ENCODE measurements around the gene SUSD1. TPM values are rescaled to one million over a fixed set of nuclear protein-coding genes. Genes with fewer than 3 reads are reported as not detected.

SUSD1 gene
- total RNA-seq, 4 donors from 2014 or later: 22.7 to 83.0 (median 24.7) TPM

GRCh38 chr9:112112519-112112918, 62.6 kb downstream of the SUSD1 start:
- no peaks in the 10 kb centered on the region for H3K9me3 ChIP-seq
- intact Hi-C loops (cut with DNase I; ENCODE audit: low total_unique reads): no loop called here
- 71 to 72% methylated on average over 4 of the region's 4 CpGs for WGBS, 2 donors (ENCODE audit: low coverage in 1 of 2)
- no peak overlapping the region for H3K4me3 ChIP-seq
- no peak overlapping the region for H3K27ac ChIP-seq
- H3K36me3 ChIP-seq: no peaks in the 10 kb centered on the region
- in situ Hi-C loops (cut with MboI; ENCODE audit: low pct_ligation_motif_present in 1 of 4, low pct_unique_long_range_greater_than_20kb in 1 of 4, low sequenced_read_pairs in 3 of 4): loop anchor here in 1 of 4 donors (5.0 kb wide), 1 partner anchor 245 kb away; no protein-coding TSS in a partner anchor
- peaks cover 0 to 7% (median 3%) of the 10 kb centered on the region in 4 donors for H3K4me1 ChIP-seq
- no peaks in the 10 kb centered on the region for H3K27me3 ChIP-seq
- no peak for TF ChIP-seq EP300 (IDR thresholded peaks at IDR 0.05; ENCODE audit: low read depth)
- TF ChIP-seq CTCF (IDR thresholded peaks at IDR 0.05): no peak
- TF ChIP-seq POLR2AphosphoS5 (IDR thresholded peaks at IDR 0.05): no peak
- TF ChIP-seq POLR2A (IDR thresholded peaks at IDR 0.05): no peak
- no peak for DNase-seq

- 75 to 86% methylated on average over 1 to 8 of the region's 8 CpGs for WGBS, 2 donors (ENCODE audit: low coverage in 1 of 2)
- Histone ChIP-seq H3K9me3 (no peaks in the 10 kb centered on the region), H3K4me3 (no peak overlapping the region), H3K27ac (no peak overlapping the region), H3K4me1 (peaks cover 0 to 7% (median 3%) of the 10 kb centered on the region in 4 donors), H3K27me3 (no peaks in the 10 kb centered on the region), H3K36me3 (no peaks in the 10 kb centered on the region)
- in situ Hi-C loops (cut with MboI; ENCODE audit: low pct_ligation_motif_present in 1 of 4, low pct_unique_long_range_greater_than_20kb in 1 of 4, low sequenced_read_pairs in 3 of 4) (loop anchor here in 1 of 4 donors (5.0 kb wide), 1 partner anchor 246 kb away; no protein-coding TSS in a partner anchor), intact Hi-C loops (cut with DNase I; ENCODE audit: low total_unique reads) (no loop called here)
- no peak for TF ChIP-seq EP300 (IDR thresholded peaks at IDR 0.05; ENCODE audit: low read depth)
- DNase-seq: no peak
These were observed 63.6 kb downstream of the SUSD1 start for GRCh38 chr9:112111461-112111860.

- DNase-seq: no peak
- no peak overlapping the region for H3K27ac ChIP-seq
- intact Hi-C loops (cut with DNase I; ENCODE audit: low total_unique reads): no loop called here
- H3K36me3 ChIP-seq: no peaks in the 10 kb centered on the region
- in situ Hi-C loops (cut with MboI; ENCODE audit: low pct_ligation_motif_present in 1 of 4, low pct_unique_long_range_greater_than_20kb in 1 of 4, low sequenced_read_pairs in 3 of 4): loop anchor here in 1 of 4 donors (5.0 kb wide), 1 partner anchor 247 kb away; no protein-coding TSS in a partner anchor
- TF ChIP-seq CTCF (IDR thresholded peaks at IDR 0.05): no peak
- TF ChIP-seq POLR2A (IDR thresholded peaks at IDR 0.05): no peak
- no peak for TF ChIP-seq EP300 (IDR thresholded peaks at IDR 0.05; ENCODE audit: low read depth)
- TF ChIP-seq POLR2AphosphoS5 (IDR thresholded peaks at IDR 0.05): no peak
- H3K4me3 ChIP-seq: no peak overlapping the region
- no peaks in the 10 kb centered on the region for H3K27me3 ChIP-seq
- 69 to 81% methylated on average over 2 of the region's 2 CpGs for WGBS, 2 donors (ENCODE audit: low coverage in 1 of 2)
- H3K9me3 ChIP-seq: no peaks in the 10 kb centered on the region
- H3K4me1 ChIP-seq: peaks cover 0 to 7% (median 3%) of the 10 kb centered on the region in 4 donors
These were observed 64.4 kb downstream of the SUSD1 start for GRCh38 chr9:112110777-112111113.

- no peak overlapping the region for H3K27ac ChIP-seq
- no peak overlapping the region for H3K4me3 ChIP-seq
- H3K27me3 ChIP-seq: no peaks in the 10 kb centered on the region
- no peak for TF ChIP-seq CTCF (IDR thresholded peaks at IDR 0.05)
- no peaks in the 10 kb centered on the region for H3K9me3 ChIP-seq
- H3K36me3 ChIP-seq: no peaks in the 10 kb centered on the region
- in situ Hi-C loops (cut with MboI; ENCODE audit: low pct_ligation_motif_present in 1 of 4, low pct_unique_long_range_greater_than_20kb in 1 of 4, low sequenced_read_pairs in 3 of 4) (loop anchor here in 1 of 4 donors (5.0 kb wide), 1 partner anchor 247 kb away; no protein-coding TSS in a partner anchor), intact Hi-C loops (cut with DNase I; ENCODE audit: low total_unique reads) (no loop called here)
- no peak for DNase-seq
- 75 to 77% methylated on average over 5 to 9 of the region's 9 CpGs for WGBS, 2 donors (ENCODE audit: low coverage in 1 of 2)
- H3K4me1 ChIP-seq: peaks cover 0 to 7% (median 3%) of the 10 kb centered on the region in 4 donors
These were observed 64.9 kb downstream of the SUSD1 start for GRCh38 chr9:112110094-112110776.

GRCh38 chr9:112104901-112105300, 70.2 kb downstream of the SUSD1 start:
- in situ Hi-C loops (cut with MboI; ENCODE audit: low pct_ligation_motif_present in 1 of 4, low pct_unique_long_range_greater_than_20kb in 1 of 4, low sequenced_read_pairs in 3 of 4) (no loop called here), intact Hi-C loops (cut with DNase I; ENCODE audit: low total_unique reads) (no loop called here)
- H3K9me3 ChIP-seq: no peaks in the 10 kb centered on the region
- H3K27ac ChIP-seq: no peak overlapping the region
- no peak for DNase-seq
- WGBS, 2 donors (ENCODE audit: low coverage in 1 of 2): 65 to 72% methylated on average over 4 of the region's 4 CpGs
- H3K4me1 ChIP-seq: no peaks in the 10 kb centered on the region
- TF ChIP-seq POLR2AphosphoS5 (IDR thresholded peaks at IDR 0.05) (no peak), POLR2A (IDR thresholded peaks at IDR 0.05) (no peak), CTCF (IDR thresholded peaks at IDR 0.05) (no peak)
- no peaks in the 10 kb centered on the region for H3K27me3 ChIP-seq
- H3K4me3 ChIP-seq: no peak overlapping the region
- H3K36me3 ChIP-seq: no peaks in the 10 kb centered on the region

Data from transverse colon (tissue), 4 donors.